GM23338 (cell line): Measurements from ENCODE around the gene PLXNC1. TPM values are rescaled to one million over a fixed set of nuclear protein-coding genes. Genes with fewer than 3 reads are reported as not detected.

Experiments used
- ATAC-seq: fragments of 200-7000 bp; cut with Tn5 transposase; 3 replicates; pipeline ENCODE4 v1.9.1; 2020
- DNase-seq: peaks from one replicate; pipeline ENCODE4 v3.0.0-alpha.2; 2015; ENCODE audit warnings: low spot score
- H2AFZ ChIP-seq: fragments of 200-600 bp; sonication (generic); 2 replicates; pipeline ENCODE4 v1.8.0; 2016; ENCODE audit warnings: antibody characterized with exemption, mild to moderate bottlenecking, moderate library complexity
- H3F3A ChIP-seq: fragments of 200-600 bp; sonication (generic); replicated peaks from 2 replicates; pipeline ENCODE4 v1.8.0; 2017; ENCODE audit warnings: antibody characterized with exemption, mixed run types, low read depth
- H3K27ac ChIP-seq: fragments of 200-600 bp; sonication (generic); 2 replicates; pipeline ENCODE4 v1.6.1; 2016; ENCODE audit warnings: low read depth
- H3K27me3 ChIP-seq: fragments of 200-600 bp; sonication (generic); 2 replicates; pipeline ENCODE4 v1.8.0; 2016; ENCODE audit warnings: mild to moderate bottlenecking, mixed run types, moderate library complexity; ENCODE audit not compliant: insufficient read depth
- H3K36me3 ChIP-seq: fragments of 200-600 bp; sonication (generic); 2 replicates; pipeline ENCODE4 v1.8.0; 2016; ENCODE audit warnings: mild to moderate bottlenecking; ENCODE audit not compliant: insufficient read depth
- H3K4me1 ChIP-seq: fragments of 200-600 bp; sonication (generic); 2 replicates; pipeline ENCODE4 v1.8.0; 2016; ENCODE audit warnings: mild to moderate bottlenecking, moderate library complexity; ENCODE audit not compliant: insufficient read depth
- H3K4me2 ChIP-seq: fragments of 200-600 bp; sonication (generic); 2 replicates; pipeline ENCODE4 v1.7.1; 2017; ENCODE audit warnings: mixed run types
- H3K4me3 ChIP-seq: fragments of 200-600 bp; sonication (generic); 2 replicates; pipeline ENCODE4 v1.6.1; 2016; ENCODE audit warnings: mixed run types
- H3K79me2 ChIP-seq: fragments of 200-600 bp; sonication (generic); replicated peaks from 2 replicates; pipeline ENCODE4 v1.8.0; 2017; ENCODE audit warnings: mild to moderate bottlenecking; ENCODE audit not compliant: insufficient read depth
- H3K9me2 ChIP-seq: fragments of 200-600 bp; sonication (generic); 2 replicates; pipeline ENCODE4 v1.8.0; 2017; ENCODE audit not compliant: insufficient read depth
- H4K20me1 ChIP-seq: fragments of 200-600 bp; sonication (generic); replicated peaks from 2 replicates; pipeline ENCODE4 v1.8.0; 2017; ENCODE audit warnings: mild to moderate bottlenecking; ENCODE audit not compliant: insufficient read depth
- H3K27ac Mint-ChIP-seq: 2 replicates; pipeline ENCODE4 v1.8.0; 2020; ENCODE audit warnings: inconsistent platforms, mild to moderate bottlenecking, moderate library complexity, mixed read lengths
- H3K27me3 Mint-ChIP-seq: 3 replicates; pipeline ENCODE4 v1.8.0; 2022; ENCODE audit warnings: low read depth, mild to moderate bottlenecking, moderate library complexity, mixed read lengths, inconsistent platforms; ENCODE audit not compliant: insufficient read depth, poor library complexity
- H3K36me3 Mint-ChIP-seq: 3 replicates; pipeline ENCODE4 v1.8.0; 2021; ENCODE audit warnings: low read depth, mild to moderate bottlenecking, inconsistent platforms, moderate library complexity, mixed read lengths
- H3K4me1 Mint-ChIP-seq: 3 replicates; pipeline ENCODE4 v1.8.0; 2020; ENCODE audit warnings: mild to moderate bottlenecking, inconsistent platforms, mixed read lengths
- H3K4me3 Mint-ChIP-seq: 3 replicates; pipeline ENCODE4 v1.8.0; 2021; ENCODE audit warnings: moderate library complexity, mild to moderate bottlenecking, inconsistent platforms, mixed read lengths
- H3K9me3 Mint-ChIP-seq: 3 replicates; pipeline ENCODE4 v1.8.0; 2020; ENCODE audit warnings: moderate library complexity, mild to moderate bottlenecking, inconsistent platforms, mixed read lengths
- EZH2phosphoT487 ChIP-seq: fragments of 200-600 bp; sonication (generic); IDR thresholded peaks from one replicate; pipeline ENCODE4 v1.8.1; 2018; ENCODE audit warnings: antibody characterized with exemption; ENCODE audit not compliant: unreplicated experiment
- JUNB ChIP-seq: IDR thresholded peaks from one replicate; pipeline ENCODE4 v1.6.1; 2016; ENCODE audit warnings: antibody characterized with exemption; ENCODE audit not compliant: unreplicated experiment
- ZNF331 ChIP-seq: fragments of 250-450 bp; sonication (Bioruptor Pico); IDR thresholded peaks from 2 replicates; pipeline ENCODE4 v1.5.0; 2020; ENCODE audit warnings: low read depth, mild to moderate bottlenecking, moderate library complexity
- polyA plus RNA-seq: library from polyadenylated mRNA; unstranded; fragments of >200 nt; fragmentation: Nextera tagmentation; extraction: Ambion mirVana; gene quantifications from 2 replicates; pipeline ENCODE4 v1.2.1, GENCODE V29; 2016
- total RNA-seq: library from RNA; depleted of rRNA; stranded (reverse); fragments of >200 nt; shearing (Covaris generic); gene quantifications from 2 replicates; pipeline ENCODE4 v1.2.3, GENCODE V29; 2014
- TF ChIP-seq, protein P1 (sequence below): fragments of 250-450 bp; sonication (Bioruptor Pico); IDR thresholded peaks from 2 replicates; pipeline ENCODE4 v1.5.0; 2020; ENCODE audit warnings: mild to moderate bottlenecking, moderate library complexity
- TF ChIP-seq, protein P2 (sequence below): IDR thresholded peaks from one replicate; pipeline ENCODE4 v1.6.1; 2018; ENCODE audit warnings: antibody characterized with exemption; ENCODE audit not compliant: unreplicated experiment

PLXNC1 gene
- total and polyA plus RNA-seq, 2 experiments from 2014 or later = 1.9 to 6.5 TPM

DNA sequence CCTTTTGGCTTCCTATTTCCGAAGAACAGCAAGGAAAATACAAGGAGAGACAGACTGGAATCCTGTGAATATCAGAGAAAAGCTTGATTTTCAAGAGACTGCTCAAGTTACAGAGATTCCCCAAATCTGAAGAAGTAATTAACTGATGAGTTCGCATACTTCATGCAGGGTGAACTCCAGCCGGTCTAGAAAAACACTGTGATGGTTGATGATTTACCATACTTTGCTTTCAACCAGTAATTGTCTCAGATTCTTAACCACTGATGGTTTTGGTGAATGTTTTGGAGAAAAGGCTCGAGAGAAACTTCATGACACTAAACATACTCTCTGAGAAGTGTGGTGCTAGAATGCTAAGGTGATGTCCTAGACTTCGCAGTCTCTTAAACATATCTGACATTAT, 4.4 kb upstream of the PLXNC1 start (continued):
- TF ChIP-seq, protein P1, sequence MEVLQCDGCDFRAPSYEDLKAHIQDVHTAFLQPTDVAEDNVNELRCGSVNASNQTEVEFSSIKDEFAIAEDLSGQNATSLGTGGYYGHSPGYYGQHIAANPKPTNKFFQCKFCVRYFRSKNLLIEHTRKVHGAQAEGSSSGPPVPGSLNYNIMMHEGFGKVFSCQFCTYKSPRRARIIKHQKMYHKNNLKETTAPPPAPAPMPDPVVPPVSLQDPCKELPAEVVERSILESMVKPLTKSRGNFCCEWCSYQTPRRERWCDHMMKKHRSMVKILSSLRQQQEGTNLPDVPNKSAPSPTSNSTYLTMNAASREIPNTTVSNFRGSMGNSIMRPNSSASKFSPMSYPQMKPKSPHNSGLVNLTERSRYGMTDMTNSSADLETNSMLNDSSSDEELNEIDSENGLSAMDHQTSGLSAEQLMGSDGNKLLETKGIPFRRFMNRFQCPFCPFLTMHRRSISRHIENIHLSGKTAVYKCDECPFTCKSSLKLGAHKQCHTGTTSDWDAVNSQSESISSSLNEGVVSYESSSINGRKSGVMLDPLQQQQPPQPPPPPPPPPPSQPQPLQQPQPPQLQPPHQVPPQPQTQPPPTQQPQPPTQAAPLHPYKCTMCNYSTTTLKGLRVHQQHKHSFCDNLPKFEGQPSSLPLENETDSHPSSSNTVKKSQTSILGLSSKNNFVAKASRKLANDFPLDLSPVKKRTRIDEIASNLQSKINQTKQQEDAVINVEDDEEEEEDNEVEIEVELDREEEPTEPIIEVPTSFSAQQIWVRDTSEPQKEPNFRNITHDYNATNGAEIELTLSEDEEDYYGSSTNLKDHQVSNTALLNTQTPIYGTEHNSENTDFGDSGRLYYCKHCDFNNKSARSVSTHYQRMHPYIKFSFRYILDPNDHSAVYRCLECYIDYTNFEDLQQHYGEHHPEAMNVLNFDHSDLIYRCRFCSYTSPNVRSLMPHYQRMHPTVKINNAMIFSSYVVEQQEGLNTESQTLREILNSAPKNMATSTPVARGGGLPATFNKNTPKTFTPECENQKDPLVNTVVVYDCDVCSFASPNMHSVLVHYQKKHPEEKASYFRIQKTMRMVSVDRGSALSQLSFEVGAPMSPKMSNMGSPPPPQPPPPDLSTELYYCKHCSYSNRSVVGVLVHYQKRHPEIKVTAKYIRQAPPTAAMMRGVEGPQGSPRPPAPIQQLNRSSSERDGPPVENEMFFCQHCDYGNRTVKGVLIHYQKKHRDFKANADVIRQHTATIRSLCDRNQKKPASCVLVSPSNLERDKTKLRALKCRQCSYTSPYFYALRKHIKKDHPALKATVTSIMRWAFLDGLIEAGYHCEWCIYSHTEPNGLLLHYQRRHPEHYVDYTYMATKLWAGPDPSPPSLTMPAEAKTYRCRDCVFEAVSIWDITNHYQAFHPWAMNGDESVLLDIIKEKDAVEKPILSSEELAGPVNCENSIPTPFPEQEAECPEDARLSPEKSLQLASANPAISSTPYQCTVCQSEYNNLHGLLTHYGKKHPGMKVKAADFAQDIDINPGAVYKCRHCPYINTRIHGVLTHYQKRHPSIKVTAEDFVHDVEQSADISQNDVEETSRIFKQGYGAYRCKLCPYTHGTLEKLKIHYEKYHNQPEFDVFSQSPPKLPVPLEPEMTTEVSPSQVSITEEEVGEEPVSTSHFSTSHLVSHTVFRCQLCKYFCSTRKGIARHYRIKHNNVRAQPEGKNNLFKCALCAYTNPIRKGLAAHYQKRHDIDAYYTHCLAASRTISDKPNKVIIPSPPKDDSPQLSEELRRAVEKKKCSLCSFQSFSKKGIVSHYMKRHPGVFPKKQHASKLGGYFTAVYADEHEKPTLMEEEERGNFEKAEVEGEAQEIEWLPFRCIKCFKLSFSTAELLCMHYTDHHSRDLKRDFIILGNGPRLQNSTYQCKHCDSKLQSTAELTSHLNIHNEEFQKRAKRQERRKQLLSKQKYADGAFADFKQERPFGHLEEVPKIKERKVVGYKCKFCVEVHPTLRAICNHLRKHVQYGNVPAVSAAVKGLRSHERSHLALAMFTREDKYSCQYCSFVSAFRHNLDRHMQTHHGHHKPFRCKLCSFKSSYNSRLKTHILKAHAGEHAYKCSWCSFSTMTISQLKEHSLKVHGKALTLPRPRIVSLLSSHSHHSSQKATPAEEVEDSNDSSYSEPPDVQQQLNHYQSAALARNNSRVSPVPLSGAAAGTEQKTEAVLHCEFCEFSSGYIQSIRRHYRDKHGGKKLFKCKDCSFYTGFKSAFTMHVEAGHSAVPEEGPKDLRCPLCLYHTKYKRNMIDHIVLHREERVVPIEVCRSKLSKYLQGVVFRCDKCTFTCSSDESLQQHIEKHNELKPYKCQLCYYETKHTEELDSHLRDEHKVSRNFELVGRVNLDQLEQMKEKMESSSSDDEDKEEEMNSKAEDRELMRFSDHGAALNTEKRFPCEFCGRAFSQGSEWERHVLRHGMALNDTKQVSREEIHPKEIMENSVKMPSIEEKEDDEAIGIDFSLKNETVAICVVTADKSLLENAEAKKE (CRISPR knock-in tag) = no peak
- TF ChIP-seq, protein P2, sequence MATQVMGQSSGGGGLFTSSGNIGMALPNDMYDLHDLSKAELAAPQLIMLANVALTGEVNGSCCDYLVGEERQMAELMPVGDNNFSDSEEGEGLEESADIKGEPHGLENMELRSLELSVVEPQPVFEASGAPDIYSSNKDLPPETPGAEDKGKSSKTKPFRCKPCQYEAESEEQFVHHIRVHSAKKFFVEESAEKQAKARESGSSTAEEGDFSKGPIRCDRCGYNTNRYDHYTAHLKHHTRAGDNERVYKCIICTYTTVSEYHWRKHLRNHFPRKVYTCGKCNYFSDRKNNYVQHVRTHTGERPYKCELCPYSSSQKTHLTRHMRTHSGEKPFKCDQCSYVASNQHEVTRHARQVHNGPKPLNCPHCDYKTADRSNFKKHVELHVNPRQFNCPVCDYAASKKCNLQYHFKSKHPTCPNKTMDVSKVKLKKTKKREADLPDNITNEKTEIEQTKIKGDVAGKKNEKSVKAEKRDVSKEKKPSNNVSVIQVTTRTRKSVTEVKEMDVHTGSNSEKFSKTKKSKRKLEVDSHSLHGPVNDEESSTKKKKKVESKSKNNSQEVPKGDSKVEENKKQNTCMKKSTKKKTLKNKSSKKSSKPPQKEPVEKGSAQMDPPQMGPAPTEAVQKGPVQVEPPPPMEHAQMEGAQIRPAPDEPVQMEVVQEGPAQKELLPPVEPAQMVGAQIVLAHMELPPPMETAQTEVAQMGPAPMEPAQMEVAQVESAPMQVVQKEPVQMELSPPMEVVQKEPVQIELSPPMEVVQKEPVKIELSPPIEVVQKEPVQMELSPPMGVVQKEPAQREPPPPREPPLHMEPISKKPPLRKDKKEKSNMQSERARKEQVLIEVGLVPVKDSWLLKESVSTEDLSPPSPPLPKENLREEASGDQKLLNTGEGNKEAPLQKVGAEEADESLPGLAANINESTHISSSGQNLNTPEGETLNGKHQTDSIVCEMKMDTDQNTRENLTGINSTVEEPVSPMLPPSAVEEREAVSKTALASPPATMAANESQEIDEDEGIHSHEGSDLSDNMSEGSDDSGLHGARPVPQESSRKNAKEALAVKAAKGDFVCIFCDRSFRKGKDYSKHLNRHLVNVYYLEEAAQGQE = no peak
- TF ChIP-seq JUNB = no peak

DNA sequence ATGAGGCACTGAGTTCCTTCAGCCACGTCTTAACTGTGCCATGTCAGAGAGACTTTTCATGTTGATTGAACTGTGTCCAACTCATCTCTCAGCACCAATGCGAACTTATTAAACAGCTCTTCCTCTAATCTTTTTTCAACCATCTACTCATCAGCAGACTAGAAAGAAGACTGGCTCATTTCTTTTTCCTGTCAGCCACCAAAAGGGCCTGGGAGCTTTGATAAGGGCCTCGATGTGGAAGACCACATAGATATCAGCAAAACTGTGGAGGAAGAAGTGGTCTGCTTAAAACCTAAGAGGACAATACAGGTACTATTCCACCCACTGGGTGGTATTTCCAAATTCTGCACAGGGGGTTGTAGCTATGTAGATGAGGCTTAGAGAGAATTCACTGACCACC, 3.6 kb upstream of the PLXNC1 start:
- Mint-ChIP-seq H3K9me3 (no peaks in the 10 kb centered on the region; the same call in 1 of the 3 replicates), H3K4me3 (no peak overlapping the region), H3K36me3 (no peaks in the 10 kb centered on the region; the same call in 2 of the 3 replicates), H3K27me3 (peaks cover 33% of the 10 kb centered on the region), H3K4me1 (peaks cover 2% of the 10 kb centered on the region; the same call in 1 of the 3 replicates), H3K27ac (no peak overlapping the region)
- no peaks in the 10 kb centered on the region for H3K9me2 ChIP-seq
- ATAC-seq (no peak), DNase-seq (no peak)
- peaks cover 5% of the 10 kb centered on the region; the same call in 1 of the 2 replicates for H3F3A ChIP-seq
- no peak overlapping the region for H2AFZ ChIP-seq
- H3K4me2 ChIP-seq = no peak overlapping the region
- H3K4me3 ChIP-seq = no peak overlapping the region
- H3K27me3 ChIP-seq = peaks cover 57% of the 10 kb centered on the region
- no peaks in the 10 kb centered on the region for H3K36me3 ChIP-seq
- no peaks in the 10 kb centered on the region; the same call in 1 of the 2 replicates for H4K20me1 ChIP-seq
- peaks cover 3% of the 10 kb centered on the region; the same call in 1 of the 2 replicates for H3K4me1 ChIP-seq
- H3K27ac ChIP-seq = no peak overlapping the region
- no peaks in the 10 kb centered on the region for H3K79me2 ChIP-seq
- TF ChIP-seq, protein P1 (CRISPR knock-in tag) = no peak
- TF ChIP-seq EZH2phosphoT487 (no peak), ZNF331 (CRISPR knock-in tag) (no peak)
